CD14-positive monocyte (primary cell): ENCODE results near the gene CHN1. TPM values are rescaled to one million over a fixed set of nuclear protein-coding genes. Genes with fewer than 3 reads are reported as not detected.

Experiments used
- DNase-seq, 3 donors: peaks; one replicate each; pipeline ENCODE4 v3.0.0-alpha.2; 2011 to 2022
- H2AFZ ChIP-seq: 2 replicates; pipeline ENCODE4 v1.6.0; 2012; ENCODE audit warnings: mild to moderate bottlenecking, low read depth, low read length, inconsistent platforms; ENCODE audit not compliant: insufficient read depth, poor library complexity, severe bottlenecking
- H3K27ac ChIP-seq, 2 donors: 1 replicate in 1 of 2; 2 replicates in 1 of 2; pipeline ENCODE4 v1.5.1; 2012 to 2013; ENCODE audit warnings: low read length in 2 of 2, control low read depth in 1 of 2, inconsistent platforms in 1 of 2, low read depth in 1 of 2, mild to moderate bottlenecking in 1 of 2
- H3K27me3 ChIP-seq, 2 donors: one replicate each; pipeline versions ENCODE4 v1.6.0 to v1.6.1; 2011 to 2013; ENCODE audit warnings: low read length in 2 of 2; ENCODE audit not compliant: control insufficient read depth in 2 of 2, insufficient read depth in 2 of 2
- H3K36me3 ChIP-seq, 2 donors: replicated peaks in 1 of 2; 1 replicate in 1 of 2; 2 replicates in 1 of 2; pipeline versions ENCODE4 v1.5.1 to v1.6.1; 2012 to 2013; ENCODE audit warnings: low read length in 2 of 2, control low read depth in 1 of 2, inconsistent platforms in 1 of 2, mild to moderate bottlenecking in 1 of 2; ENCODE audit not compliant: insufficient read depth in 2 of 2, control insufficient read depth in 1 of 2
- H3K4me1 ChIP-seq, 2 donors: 1 replicate in 1 of 2; 2 replicates in 1 of 2; pipeline versions ENCODE4 v1.5.1 to v1.6.1; 2012 to 2013; ENCODE audit warnings: low read length in 2 of 2, control low read depth in 1 of 2, inconsistent platforms in 1 of 2, mild to moderate bottlenecking in 1 of 2, moderate library complexity in 1 of 2; ENCODE audit not compliant: insufficient read depth in 2 of 2, control insufficient read depth in 1 of 2
- H3K4me2 ChIP-seq: replicated peaks from 2 replicates; pipeline ENCODE3; 2012; ENCODE audit warnings: low read length, moderate library complexity, mild to moderate bottlenecking; ENCODE audit not compliant: poor library complexity, severe bottlenecking; ENCODE audit errors: extremely low read depth
- H3K4me3 ChIP-seq, 3 experiments: fragments of 200-600 bp in 1 of 3; sonication (generic) in 1 of 3; replicated peaks in 1 of 3; 1 replicate in 2 of 3; 2 replicates in 1 of 3; pipeline ENCODE4 v1.5.1; 2011 to 2013; ENCODE audit warnings: low read length in 3 of 3, mild to moderate bottlenecking in 3 of 3, control low read depth in 2 of 3, low read depth in 2 of 3, inconsistent platforms in 1 of 3, moderate library complexity in 1 of 3
- H3K79me2 ChIP-seq: 2 replicates; pipeline ENCODE4 v1.6.0; 2012; ENCODE audit warnings: mild to moderate bottlenecking, control low read depth, inconsistent platforms, low read length, moderate library complexity; ENCODE audit not compliant: insufficient read depth
- H3K9ac ChIP-seq: 2 replicates; pipeline ENCODE4 v1.6.0; 2017; ENCODE audit warnings: low read length, mild to moderate bottlenecking; ENCODE audit not compliant: insufficient read depth, poor library complexity, severe bottlenecking
- H3K9me3 ChIP-seq, 2 donors: replicated peaks in 1 of 2; 1 replicate in 1 of 2; 2 replicates in 1 of 2; pipeline versions ENCODE4 v1.5.1 to v1.6.1; 2012 to 2013; ENCODE audit warnings: low read length in 2 of 2, control low read depth in 1 of 2; ENCODE audit not compliant: control insufficient read depth in 1 of 2, insufficient read depth in 1 of 2
- H4K20me1 ChIP-seq: 2 replicates; pipeline ENCODE4 v1.6.0; 2012; ENCODE audit warnings: mild to moderate bottlenecking, low read length, control low read depth, moderate library complexity; ENCODE audit not compliant: insufficient read depth
- H3K27ac Mint-ChIP-seq, 7 donors: one replicate each; pipeline ENCODE4 v1.8.0; 2020; ENCODE audit warnings: mild to moderate bottlenecking in 7 of 7, mixed read lengths in 7 of 7, moderate library complexity in 6 of 7, inconsistent platforms in 2 of 7
- H3K27me3 Mint-ChIP-seq, 3 donors: one replicate each; pipeline ENCODE4 v1.8.0; 2021 to 2022; ENCODE audit warnings: low read depth in 3 of 3, mild to moderate bottlenecking in 3 of 3, mixed read lengths in 3 of 3, moderate library complexity in 3 of 3, inconsistent platforms in 1 of 3
- H3K36me3 Mint-ChIP-seq, 2 donors: one replicate each; pipeline ENCODE4 v1.8.0; 2020; ENCODE audit warnings: mixed read lengths in 2 of 2, inconsistent platforms in 1 of 2, mild to moderate bottlenecking in 1 of 2
- H3K4me1 Mint-ChIP-seq: one replicate; pipeline ENCODE4 v1.8.0; 2020; ENCODE audit warnings: mild to moderate bottlenecking, mixed read lengths
- H3K4me3 Mint-ChIP-seq, 2 donors: one replicate each; pipeline ENCODE4 v1.8.0; 2020; ENCODE audit warnings: mild to moderate bottlenecking in 2 of 2, mixed read lengths in 2 of 2, moderate library complexity in 1 of 2
- H3K9me3 Mint-ChIP-seq, 7 donors: one replicate each; pipeline ENCODE4 v1.8.0; 2020 to 2022; ENCODE audit warnings: mixed read lengths in 7 of 7, mild to moderate bottlenecking in 6 of 7, moderate library complexity in 6 of 7, inconsistent platforms in 2 of 7
- CTCF ChIP-seq: fragments of 200-600 bp; IDR thresholded peaks from one replicate; pipeline ENCODE4 v1.8.0; 2022; ENCODE audit warnings: antibody characterized with exemption, mild to moderate bottlenecking
- whole genome bisulfite sequencing: methylation state at CpG from one replicate; pipeline ENCODE4 v1.1.5; 2013; ENCODE audit warnings: missing lambda C conversion rate; ENCODE audit not compliant: insufficient coverage; 5-methylcytosine and 5-hydroxymethylcytosine counted together
- intact Hi-C, 2 donors: fragments of 100-400 bp; cut with micrococcal nuclease; formaldehyde crosslinking; loops; one replicate each; pipeline versions ENCODE4 v1.15.0 to v1.15.1; 2023
- polyA plus RNA-seq, 3 donors: library from polyadenylated mRNA; depleted of rRNA in 1 of 3; unstranded in 2 of 3; stranded (reverse) in 1 of 3; fragments of 300-500 nt in 2 of 3; fragments of >200 nt in 1 of 3; fragmentation: Illumina TruSeq in 2 of 3; gene quantifications; 1 replicate in 2 of 3; 2 replicates in 1 of 3; pipeline ENCODE4 v1.2.3, GENCODE V29; 2012 to 2021

Gene CHN1
- polyA plus RNA-seq, 3 donors, result 0.36 TPM; not detected in 2

- DNase-seq, result no peak
- Mint-ChIP-seq H3K4me1 (no peaks in the 10 kb centered on the region), H3K4me3 (no peak overlapping the region), H3K27me3 (no peaks in the 10 kb centered on the region), H3K36me3 (no peaks in the 10 kb centered on the region), H3K27ac (no peak overlapping the region), H3K9me3 (peaks cover 0 to 8% (median 0%) of the 10 kb centered on the region in 7 donors)
- 100% methylated on average over 1 of the region's 3 CpGs for WGBS
- Histone ChIP-seq H2AFZ (no peak overlapping the region), H3K4me2 (no peak overlapping the region), H3K36me3 (no peaks in the 10 kb centered on the region), H4K20me1 (no peaks in the 10 kb centered on the region), H3K27me3 (no peaks in the 10 kb centered on the region), H3K4me3 (no peak overlapping the region), H3K9me3 (no peaks in the 10 kb centered on the region), H3K4me1 (no peaks in the 10 kb centered on the region), H3K27ac (no peak overlapping the region), H3K79me2 (no peaks in the 10 kb centered on the region), H3K9ac (no peak overlapping the region)
- no peak for TF ChIP-seq CTCF
- intact Hi-C loops, result no loop called here
Measured at GRCh38 chr2:174856447-174856846, 148.7 kb downstream of the CHN1 start.

GRCh38 chr2:174846941-174847938, 157.9 kb downstream of the CHN1 start:
- intact Hi-C loops, result no loop called here
- no peak for DNase-seq
- H3K9ac ChIP-seq, result no peak overlapping the region

More at GRCh38 chr2:174846941-174847938, 157.9 kb downstream of the CHN1 start:
- TF ChIP-seq CTCF, result no peak
- H3K79me2 ChIP-seq, result no peaks in the 10 kb centered on the region
- no peak overlapping the region for H2AFZ ChIP-seq
- no peak overlapping the region for H3K4me2 ChIP-seq
- no peak overlapping the region for H3K4me3 ChIP-seq
- WGBS, result 40% methylated on average over 2 of the region's 8 CpGs
- no peaks in the 10 kb centered on the region for H3K9me3 ChIP-seq
- H3K27ac Mint-ChIP-seq, result peak overlapping the region in 1 of 7 donors; percentile 46
- no peaks in the 10 kb centered on the region for H3K36me3 Mint-ChIP-seq
- peaks cover 5% of the 10 kb centered on the region for H3K4me1 Mint-ChIP-seq
- H3K27ac ChIP-seq, result no peak overlapping the region
- no peaks in the 10 kb centered on the region for H3K4me1 ChIP-seq
- no peak overlapping the region for H3K4me3 Mint-ChIP-seq
- H3K9me3 Mint-ChIP-seq, result peaks cover 0 to 8% (median 0%) of the 10 kb centered on the region in 7 donors
- no peaks in the 10 kb centered on the region for H3K36me3 ChIP-seq
- no peaks in the 10 kb centered on the region for H4K20me1 ChIP-seq
- peaks cover 0 to 7% (median 2%) of the 10 kb centered on the region in 3 donors for H3K27me3 Mint-ChIP-seq
- no peaks in the 10 kb centered on the region for H3K27me3 ChIP-seq
